T-helper 1 cell treated with Interleukin-12 subunit alpha and Interleukin-12 subunit beta and Interleukin-4 antibody, amounts not matched to agents 30 ng/mL and 1 ng/mL, for 36 hours (primary cell): ENCODE measurements around the gene PACS2. TPM values are rescaled to one million over a fixed set of nuclear protein-coding genes. Genes with fewer than 3 reads are reported as not detected.
"Not testable (repeated sequence)": the region's sequence is repeated elsewhere in the genome, so short reads cannot be mapped to it uniquely, and the experiment has no call there.

Experiments
- intact Hi-C: fragments of 100-400 bp; cut with micrococcal nuclease; formaldehyde crosslinking; loops from one replicate; pipeline ENCODE4 v1.15.1; 2024
- total RNA-seq: library from RNA; stranded (reverse); gene quantifications from 2 replicates; pipeline ENCODE4 v1.2.3, GENCODE V29; 2022

The PACS2 gene
- total RNA-seq, 1 donor from 2014 or later = 35.8 TPM

- intact Hi-C loops = no loop called here
Observed at GRCh38 chr14:105348945-105349699, 34.6 kb downstream of the PACS2 start.

DNA sequence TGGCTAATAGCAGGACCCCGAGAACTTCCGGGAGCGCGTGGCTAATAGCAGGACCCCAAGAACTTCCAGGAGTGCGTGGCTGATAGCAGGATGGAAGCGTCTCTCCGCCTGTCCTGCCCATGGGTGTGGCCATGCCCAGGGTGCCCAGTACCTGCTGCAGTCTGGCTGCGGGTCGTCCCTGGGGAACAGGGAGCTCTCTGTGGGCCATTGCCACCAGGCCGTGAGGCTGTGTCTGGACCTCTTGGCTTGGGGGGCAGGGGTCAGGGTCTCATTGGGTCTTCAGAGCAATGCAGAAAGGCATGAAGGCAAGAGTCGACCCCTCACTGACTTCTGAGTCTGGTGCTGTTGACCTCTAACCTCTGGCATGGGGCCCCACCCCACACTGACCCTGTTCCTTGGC lies 35.4 kb downstream of the PACS2 start:
- intact Hi-C loops = no loop called here

DNA sequence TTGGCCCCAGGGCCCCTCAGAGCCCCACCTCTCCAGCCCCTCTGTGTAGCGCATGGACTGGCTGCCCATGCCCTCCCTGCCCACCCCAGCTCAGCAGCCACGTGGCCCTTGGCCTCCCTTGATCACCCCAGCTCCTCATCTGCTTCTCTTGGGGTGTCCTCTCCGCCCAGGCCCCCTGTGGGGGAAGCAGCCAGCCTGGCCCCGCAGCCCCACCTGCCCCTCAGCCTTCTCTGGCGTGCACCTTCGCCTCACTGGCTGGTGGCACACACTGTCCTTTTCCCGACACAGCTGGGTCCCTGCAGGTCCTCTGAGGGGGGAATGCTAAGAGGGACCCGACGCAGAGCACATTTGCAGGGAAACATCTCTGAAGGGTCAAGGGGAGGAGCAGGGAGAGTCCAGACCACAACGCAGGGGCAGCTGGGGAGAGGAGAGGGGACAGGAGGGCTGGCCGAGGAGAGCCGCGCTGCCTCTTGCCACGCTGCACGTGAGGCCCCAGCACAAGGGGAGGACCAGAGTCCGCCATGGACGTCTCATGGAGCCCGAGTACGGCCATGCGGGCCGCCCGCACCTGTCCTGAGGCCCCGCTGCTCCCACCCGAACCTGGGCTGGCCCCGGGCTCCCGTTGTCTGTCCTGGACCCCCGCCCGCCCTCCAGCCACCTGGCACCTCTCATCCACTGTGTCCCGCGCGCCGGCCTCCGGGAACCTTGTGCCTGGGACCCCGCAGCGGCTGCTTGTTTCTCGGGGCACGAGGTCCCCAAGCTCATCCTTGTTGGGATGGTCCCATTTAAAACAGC lies 36.1 kb downstream of the PACS2 start:
- intact Hi-C loops = no loop called here

DNA sequence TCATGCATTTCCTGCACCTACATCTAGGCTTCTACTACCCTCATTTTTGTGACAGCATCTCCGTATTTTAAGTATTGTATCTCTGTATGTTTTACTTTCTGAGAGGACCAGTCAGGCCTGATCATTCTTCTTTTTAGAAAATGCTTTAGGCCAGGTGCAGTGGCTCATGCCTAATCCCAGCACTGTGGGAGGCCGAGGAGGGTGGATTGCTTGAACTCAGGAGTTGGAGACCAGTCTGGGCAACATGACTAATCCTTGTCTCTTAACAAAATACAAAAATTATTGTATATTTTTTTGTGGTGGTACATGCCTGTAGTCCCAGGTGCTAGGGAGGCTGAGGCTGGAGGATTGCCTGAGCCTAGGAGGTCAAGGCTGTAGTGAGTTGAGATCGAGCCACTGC lies 36.9 kb downstream of the PACS2 start:
- intact Hi-C loops = no loop called here

- intact Hi-C loops = loop anchor here (1.0 kb wide), 8 partner anchors 38 to 456 kb away; partner anchors contain the start of genes BRF1, GPR132 and PACS2
Observed at GRCh38 chr14:105351920-105352851, 37.6 kb downstream of the PACS2 start.

DNA sequence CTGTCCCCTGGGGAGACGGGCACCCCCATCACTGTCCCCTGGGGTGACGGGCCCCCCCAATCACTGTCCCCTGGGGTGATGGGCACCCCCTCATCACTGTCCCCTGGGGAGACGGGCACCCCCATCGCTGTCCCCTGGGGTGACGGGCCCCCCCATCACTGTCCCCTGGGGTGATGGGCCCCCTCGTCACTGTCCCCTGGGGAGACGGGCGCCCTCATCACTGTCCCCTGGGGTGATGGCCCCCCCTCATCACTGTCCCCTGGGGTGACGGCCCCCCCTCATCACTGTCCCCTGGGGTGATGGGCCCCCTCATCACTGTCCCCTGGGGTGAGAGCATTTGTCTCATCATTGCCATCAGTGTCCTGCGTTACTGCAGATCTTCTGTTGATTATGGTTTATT lies 38.6 kb downstream of the PACS2 start:
- intact Hi-C loops = no loop called here

DNA sequence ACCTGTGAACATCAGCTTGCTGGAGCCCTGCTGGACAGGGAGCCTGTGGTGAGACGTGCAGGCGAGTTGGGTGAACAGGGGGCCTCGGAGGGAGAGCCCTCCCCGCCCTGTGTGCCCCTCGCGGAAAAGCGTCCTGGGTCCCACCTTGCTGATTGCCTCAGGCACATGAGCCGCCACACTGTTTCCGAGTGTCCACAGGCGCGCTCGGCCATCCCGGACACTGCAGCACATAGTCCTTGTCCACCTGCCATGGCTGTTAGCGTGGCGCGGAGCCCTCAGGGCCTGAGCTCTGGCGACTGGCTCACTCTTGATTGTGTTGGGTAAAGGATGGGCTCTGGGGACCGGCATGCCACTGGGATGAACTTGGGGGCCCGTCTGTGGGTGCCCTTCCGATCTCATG lies 40.0 kb downstream of the PACS2 start:
- intact Hi-C loops = no loop called here

DNA sequence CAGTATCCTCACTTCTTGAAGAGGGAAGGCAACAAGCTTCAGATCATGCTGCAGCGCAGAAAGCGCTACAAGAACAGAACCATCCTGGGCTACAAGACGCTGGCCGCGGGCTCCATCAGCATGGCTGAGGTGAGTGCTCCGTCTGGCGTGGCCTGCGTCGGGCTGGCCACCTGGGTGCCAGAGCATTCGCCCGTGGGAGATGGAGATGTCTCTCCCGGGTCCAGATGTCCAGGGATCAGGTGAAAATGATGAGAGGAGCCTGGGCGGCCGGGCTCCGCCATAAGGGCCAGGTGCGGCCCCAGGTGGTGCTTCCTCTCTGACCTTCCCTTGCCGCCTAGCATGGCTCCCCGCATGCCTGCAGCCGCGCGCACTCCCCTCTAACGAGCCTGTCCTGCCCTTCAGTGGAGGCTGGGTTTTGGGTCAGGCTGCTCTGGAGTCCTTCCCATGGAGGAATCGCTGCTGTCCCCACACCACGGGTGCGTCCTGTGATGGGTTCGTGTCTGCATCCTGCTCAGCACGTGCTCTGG lies 40.6 kb downstream of the PACS2 start:
- intact Hi-C loops = no loop called here

DNA sequence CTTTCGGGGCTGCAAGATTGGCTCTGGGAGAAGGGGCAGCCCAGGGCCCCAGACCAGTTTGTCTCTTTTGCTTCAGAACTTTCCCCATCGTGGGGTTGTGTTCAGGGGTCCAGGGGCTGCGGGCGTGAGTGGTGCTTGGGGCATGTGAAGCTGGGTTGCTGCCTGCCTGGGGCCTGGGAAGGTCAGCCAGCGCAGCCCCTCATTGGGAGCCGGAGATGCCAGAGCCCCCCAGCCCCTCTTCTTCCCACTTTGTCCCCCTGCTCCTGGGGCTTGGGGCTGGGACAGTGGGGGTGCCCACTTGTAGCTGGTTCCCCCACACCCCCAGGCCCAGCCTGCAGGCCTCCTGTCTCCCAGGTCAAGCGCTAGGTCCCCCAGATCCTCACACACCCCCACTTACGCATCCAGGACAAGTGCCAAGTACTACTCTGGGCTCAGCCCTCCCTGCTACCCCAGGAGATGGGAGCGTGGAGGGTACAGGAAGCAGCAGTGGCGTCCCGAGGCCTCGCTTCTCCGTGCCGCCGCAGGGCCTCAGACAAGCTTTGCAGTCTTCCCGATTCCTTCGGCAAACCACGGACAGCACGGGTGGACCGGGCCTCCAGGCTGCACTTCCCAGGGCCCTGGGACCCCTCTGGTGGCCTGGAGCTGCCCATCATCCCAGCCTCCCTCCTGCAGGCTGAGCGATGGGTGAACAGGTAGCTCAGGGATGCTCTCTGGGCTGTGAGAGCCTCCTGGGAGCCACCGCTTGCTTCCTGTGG lies 41.5 kb downstream of the PACS2 start:
- intact Hi-C loops = no loop called here

GRCh38 chr14:105356927-105357326 lies 42.4 kb downstream of the PACS2 start:
- intact Hi-C loops = no loop called here

DNA sequence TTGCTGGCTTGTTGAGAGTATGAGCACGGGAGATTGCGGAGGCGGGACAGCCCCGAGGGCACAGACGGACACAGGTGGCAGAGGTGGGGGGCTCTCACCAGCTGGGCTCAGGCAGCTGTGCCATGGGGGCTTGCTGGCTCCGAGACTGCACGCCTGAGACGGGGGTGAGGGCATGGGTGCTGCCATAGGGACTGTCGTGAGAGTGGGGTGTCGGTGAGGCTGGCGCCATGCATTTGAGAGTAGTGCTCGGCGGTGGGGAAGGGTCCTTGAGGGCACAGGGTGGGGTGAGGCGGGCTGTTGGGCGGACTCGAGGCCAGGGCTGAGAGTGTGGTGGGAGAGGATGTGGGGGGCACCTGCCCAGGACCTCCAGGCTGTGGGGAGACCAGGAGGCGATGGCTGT lies 43.1 kb downstream of the PACS2 start:
- intact Hi-C loops = no loop called here

DNA sequence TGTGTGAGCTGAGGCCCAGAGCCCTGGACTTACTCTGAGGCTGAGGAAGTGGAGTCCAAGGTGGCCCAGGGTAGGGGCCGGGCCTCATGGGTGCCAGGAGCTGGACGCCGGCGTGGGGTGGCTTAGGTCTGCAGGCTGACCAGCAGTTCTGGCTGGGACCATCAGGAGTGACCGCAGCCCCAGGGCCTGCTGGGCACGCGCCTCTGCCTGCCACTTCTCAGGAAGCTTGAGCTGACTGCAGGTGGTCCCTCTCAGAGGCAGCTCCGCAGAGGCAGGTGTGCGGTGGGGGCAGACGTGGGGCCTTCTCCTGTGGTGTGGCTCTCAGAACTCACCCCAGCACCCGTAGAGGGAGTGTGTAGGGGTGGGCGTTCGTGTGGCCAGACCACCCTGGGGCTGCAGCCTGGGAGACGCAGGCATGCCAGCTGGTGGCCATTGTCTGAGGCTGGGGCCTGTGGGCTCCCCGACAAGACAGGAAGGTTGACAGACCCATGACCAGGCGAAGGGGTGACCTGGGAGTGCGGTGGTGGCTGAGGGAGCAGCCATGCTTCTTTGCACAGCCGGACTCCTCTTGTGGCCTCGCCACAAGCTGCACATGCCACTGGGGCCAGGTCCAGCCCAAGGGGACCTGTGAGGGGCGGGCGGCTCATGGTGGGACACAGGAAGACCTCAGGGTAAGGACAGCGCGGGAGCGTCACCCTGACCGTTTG lies 43.7 kb downstream of the PACS2 start:
- intact Hi-C loops = no loop called here

GRCh38 chr14:105358943-105359342 lies 44.4 kb downstream of the PACS2 start:
- intact Hi-C loops = no loop called here

- intact Hi-C loops = not testable (repeated sequence)
Observed at GRCh38 chr14:105361412-105361811, 46.9 kb downstream of the PACS2 start.

- intact Hi-C loops = no loop called here
Observed at GRCh38 chr14:105363847-105364708, 49.5 kb downstream of the PACS2 start.

DNA sequence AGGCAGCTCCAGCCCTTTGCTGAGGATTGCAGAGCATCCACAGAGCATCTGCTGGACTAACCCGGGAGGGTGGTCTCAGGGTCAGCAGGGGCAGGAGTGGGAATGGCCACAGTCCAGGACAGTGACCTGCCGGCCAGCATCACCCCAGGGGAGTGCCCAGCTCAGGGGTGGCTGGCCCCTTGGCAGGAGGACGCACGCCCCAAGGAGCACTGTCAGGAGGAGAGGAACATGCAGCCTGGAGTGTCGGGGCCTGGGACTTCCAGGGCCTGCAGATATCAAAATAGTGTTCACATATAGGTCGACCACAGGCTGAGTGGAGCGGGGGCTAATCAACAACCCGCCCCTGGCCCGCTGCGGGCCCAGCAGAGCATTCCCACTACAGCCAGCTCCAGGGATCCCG lies 50.6 kb downstream of the PACS2 start:
- intact Hi-C loops = no loop called here

DNA sequence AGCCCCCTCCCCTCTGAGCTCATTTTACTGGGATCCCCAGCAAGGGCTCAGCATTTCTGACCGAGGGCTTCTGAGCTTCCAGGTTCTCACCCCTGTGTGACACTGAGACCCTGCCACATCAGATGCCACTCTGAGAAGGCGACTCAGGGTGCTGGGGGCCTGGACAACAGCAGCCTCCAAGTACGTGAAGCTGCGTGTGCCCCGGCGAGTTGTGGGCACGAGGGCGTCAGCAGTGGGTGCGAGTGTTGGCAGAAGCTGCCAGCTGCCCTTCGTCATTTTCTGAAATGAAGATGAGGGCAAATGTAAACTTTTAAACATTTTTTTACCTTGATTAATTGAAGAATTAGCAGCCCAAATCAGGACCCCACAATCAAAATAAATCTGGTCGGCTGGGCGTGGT lies 51.1 kb downstream of the PACS2 start:
- intact Hi-C loops = no loop called here

- intact Hi-C loops = no loop called here
Observed at GRCh38 chr14:105366386-105367074, 52.0 kb downstream of the PACS2 start.
